Measurements from ENCODE around the gene HEXD. TPM values are rescaled to one million over a fixed set of nuclear protein-coding genes. Genes with fewer than 3 reads are reported as not detected.
"Not testable (repeated sequence)": the region's sequence is repeated elsewhere in the genome, so short reads cannot be mapped to it uniquely, and the experiment has no call there.

HEXD gene
- polyA plus RNA-seq, 1 experiment: 8.9 TPM

- TF ChIP-seq CTCF (IDR thresholded peaks at IDR 0.05; ENCODE audit: insufficient read depth, low read depth, low read length): no peak
- Histone ChIP-seq H3K27me3 (ENCODE audit: control insufficient read depth, insufficient read depth, low read length) (no peaks in the 10 kb centered on the region), H3K36me3 (ENCODE audit: control insufficient read depth, insufficient read depth, low read length) (peaks cover 4% of the 10 kb centered on the region), H3K4me3 (ENCODE audit: low read depth, low read length) (no peak overlapping the region)
- ChIA-PET CTCF (no interaction called here), POLR2A (no interaction called here)
- no peak for DNase-seq (ENCODE audit: low read depth)
These were observed 9.7 kb upstream of the HEXD start for GRCh38 chr17:82408288-82408937.

- no peak for DNase-seq (ENCODE audit: low read depth)
- TF ChIP-seq CTCF (IDR thresholded peaks at IDR 0.05; ENCODE audit: insufficient read depth, low read depth, low read length): no peak
- ChIA-PET CTCF (interaction anchor here (0.8 to 2.5 kb wide), 2 partner anchors 57 to 378 kb away, joined by 3 to 15 read pairs; no protein-coding TSS in a partner anchor), POLR2A (no interaction called here)
- no peaks in the 10 kb centered on the region for H3K27me3 ChIP-seq (ENCODE audit: control insufficient read depth, insufficient read depth, low read length)
- H3K4me3 ChIP-seq (ENCODE audit: low read depth, low read length): no peak overlapping the region
- peaks cover 3% of the 10 kb centered on the region; the same call in 1 of the 2 replicates for H3K36me3 ChIP-seq (ENCODE audit: control insufficient read depth, insufficient read depth, low read length)
These were observed 9.2 kb upstream of the HEXD start for GRCh38 chr17:82408938-82409318.

GRCh38 chr17:82410014-82410716 lies 8.0 kb upstream of the HEXD start:
- Histone ChIP-seq H3K27me3 (ENCODE audit: control insufficient read depth, insufficient read depth, low read length) (no peaks in the 10 kb centered on the region), H3K4me3 (ENCODE audit: low read depth, low read length) (no peak overlapping the region), H3K36me3 (ENCODE audit: control insufficient read depth, insufficient read depth, low read length) (peaks cover 3% of the 10 kb centered on the region; the same call in 1 of the 2 replicates)
- DNase-seq (ENCODE audit: low read depth): no peak
- ChIA-PET CTCF (interaction anchor here (1.0 to 2.5 kb wide), 3 partner anchors 54 to 60 kb away, joined by 3 to 15 read pairs (median 4); no protein-coding TSS in a partner anchor), POLR2A (no interaction called here)
- no peak for TF ChIP-seq CTCF (IDR thresholded peaks at IDR 0.05; ENCODE audit: insufficient read depth, low read depth, low read length)

DNA sequence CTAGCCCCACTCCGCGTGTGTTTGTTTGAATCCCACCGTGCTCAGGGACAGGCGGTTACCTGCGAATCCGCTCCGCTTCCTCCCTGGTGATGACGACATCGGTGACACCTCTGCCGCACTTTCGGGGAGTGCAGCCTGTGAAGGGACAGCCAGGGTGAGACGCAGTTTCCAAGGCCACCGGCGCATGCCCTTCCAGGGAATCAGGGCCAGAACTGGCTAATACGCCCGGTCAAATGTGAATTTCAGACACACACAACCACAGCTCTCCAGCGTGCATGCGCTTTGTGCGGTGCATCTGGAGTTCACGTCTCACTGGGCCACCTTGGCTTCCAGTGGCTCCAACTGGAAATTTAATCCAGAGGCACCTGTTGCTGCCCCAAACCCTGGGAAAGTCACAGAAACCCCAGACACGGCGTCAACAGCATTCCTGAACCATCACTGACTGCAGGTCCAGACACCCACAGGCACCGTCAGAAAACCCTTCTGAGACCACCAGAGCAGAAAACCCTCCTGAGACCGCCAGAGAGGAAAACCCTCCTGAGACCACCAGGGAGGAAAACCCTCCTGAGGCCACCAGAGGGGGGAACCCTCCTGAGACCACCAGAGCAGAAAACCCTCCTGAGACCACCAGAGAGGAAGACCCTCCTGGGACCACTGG lies 6.6 kb upstream of the HEXD start:
- Histone ChIP-seq H3K27me3 (ENCODE audit: control insufficient read depth, insufficient read depth, low read length) (no peaks in the 10 kb centered on the region), H3K36me3 (ENCODE audit: control insufficient read depth, insufficient read depth, low read length) (peaks cover 3% of the 10 kb centered on the region; the same call in 1 of the 2 replicates), H3K4me3 (ENCODE audit: low read depth, low read length) (no peak overlapping the region)
- no peak for TF ChIP-seq CTCF (IDR thresholded peaks at IDR 0.05; ENCODE audit: insufficient read depth, low read depth, low read length)
- POLR2A ChIA-PET: no interaction called here
- no peak for DNase-seq (ENCODE audit: low read depth)
- CTCF ChIA-PET: interaction anchor here (0.8 to 4.1 kb wide), 5 partner anchors 42 to 151 kb away, joined by 3 to 36 read pairs (median 4); no protein-coding TSS in a partner anchor

DNA sequence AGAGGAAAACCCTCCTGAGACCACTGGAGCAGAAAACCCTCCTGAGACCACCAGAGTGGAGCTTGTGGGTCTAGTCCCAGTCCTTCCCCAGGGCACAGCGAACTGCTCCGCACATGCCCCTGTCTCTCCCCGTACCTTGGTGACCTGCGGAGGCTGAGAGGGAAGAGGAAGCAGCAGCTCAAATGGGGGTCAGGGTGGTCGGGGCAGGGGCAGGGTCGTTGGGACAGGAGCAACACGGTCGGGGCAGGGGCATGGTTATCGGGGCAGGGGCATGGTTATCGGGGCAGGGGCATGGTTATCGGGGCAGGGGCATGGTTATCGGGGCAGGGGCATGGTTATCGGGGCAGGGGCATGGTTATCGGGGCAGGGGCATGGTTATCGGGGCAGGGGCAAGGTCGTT lies 6.1 kb upstream of the HEXD start:
- DNase-seq (ENCODE audit: low read depth); H3K27me3 ChIP-seq (ENCODE audit: control insufficient read depth, insufficient read depth, low read length); POLR2A ChIA-PET; H3K4me3 ChIP-seq (ENCODE audit: low read depth, low read length); H3K36me3 ChIP-seq (ENCODE audit: control insufficient read depth, insufficient read depth, low read length): not testable (repeated sequence)
- CTCF ChIA-PET: interaction anchor here (0.8 to 4.1 kb wide), 3 partner anchors 42 to 151 kb away, joined by 3 to 36 read pairs (median 3); no protein-coding TSS in a partner anchor
